C4-2B (cell line): ENCODE data around the gene SRCAP.

Source experiments
- ZFX ChIP-seq: fragments of 450-650 bp; IDR thresholded peaks from 2 replicates; pipeline ENCODE4 v1.6.1; 2017
- TF ChIP-seq, protein P1 (sequence below): fragments of 450-650 bp; conservative IDR thresholded peaks from 2 replicates; pipeline ENCODE4 v1.5.1; 2017; ENCODE audit warnings: mild to moderate bottlenecking

- TF ChIP-seq, protein P1, sequence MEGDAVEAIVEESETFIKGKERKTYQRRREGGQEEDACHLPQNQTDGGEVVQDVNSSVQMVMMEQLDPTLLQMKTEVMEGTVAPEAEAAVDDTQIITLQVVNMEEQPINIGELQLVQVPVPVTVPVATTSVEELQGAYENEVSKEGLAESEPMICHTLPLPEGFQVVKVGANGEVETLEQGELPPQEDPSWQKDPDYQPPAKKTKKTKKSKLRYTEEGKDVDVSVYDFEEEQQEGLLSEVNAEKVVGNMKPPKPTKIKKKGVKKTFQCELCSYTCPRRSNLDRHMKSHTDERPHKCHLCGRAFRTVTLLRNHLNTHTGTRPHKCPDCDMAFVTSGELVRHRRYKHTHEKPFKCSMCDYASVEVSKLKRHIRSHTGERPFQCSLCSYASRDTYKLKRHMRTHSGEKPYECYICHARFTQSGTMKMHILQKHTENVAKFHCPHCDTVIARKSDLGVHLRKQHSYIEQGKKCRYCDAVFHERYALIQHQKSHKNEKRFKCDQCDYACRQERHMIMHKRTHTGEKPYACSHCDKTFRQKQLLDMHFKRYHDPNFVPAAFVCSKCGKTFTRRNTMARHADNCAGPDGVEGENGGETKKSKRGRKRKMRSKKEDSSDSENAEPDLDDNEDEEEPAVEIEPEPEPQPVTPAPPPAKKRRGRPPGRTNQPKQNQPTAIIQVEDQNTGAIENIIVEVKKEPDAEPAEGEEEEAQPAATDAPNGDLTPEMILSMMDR, result no peak
- no peak for TF ChIP-seq ZFX
Measured at GRCh38 chr16:30736995-30737793, 38.2 kb downstream of the SRCAP start.
